SH-SY5Y (cell line): ENCODE results near the gene FEZ2.

Source experiments
- GATA2 ChIP-seq: IDR thresholded peaks from 2 replicates; pipeline ENCODE4 v1.6.1; 2011; ENCODE audit warnings: mild to moderate bottlenecking, low read depth, low read length
- GATA3 ChIP-seq: IDR thresholded peaks from 2 replicates; pipeline ENCODE4 v1.6.1; 2011; ENCODE audit warnings: low read depth, mild to moderate bottlenecking, low read length, moderate library complexity

- TF ChIP-seq GATA3 (no peak), GATA2 (no peak)
Observed at GRCh38 chr2:36615222-36615621, 17.3 kb upstream of the FEZ2 start.
